Endothelial cell of hepatic sinusoid (primary cell): ENCODE data around the gene HOXD4.

Source experiments
- in situ Hi-C: cut with HindIII; loops from 2 replicates; pipeline ENCODE4 v1.10.0; 2017; ENCODE audit warnings: low sequenced_read_pairs

HOXD4 gene

GRCh38 chr2:176124947-176125771, 26.2 kb upstream of the HOXD4 start:
- in situ Hi-C loops, result loop anchor here (25.0 kb wide), 1 partner anchor 1012 kb away; no protein-coding TSS in a partner anchor

- in situ Hi-C loops, result no loop called here
These were observed 25.6 kb upstream of the HOXD4 start for GRCh38 chr2:176125772-176126054.

GRCh38 chr2:176126929-176127773, 24.2 kb upstream of the HOXD4 start:
- in situ Hi-C loops, result no loop called here

- in situ Hi-C loops, result no loop called here
These were observed 23.6 kb upstream of the HOXD4 start for GRCh38 chr2:176127774-176128072.

- in situ Hi-C loops, result no loop called here
These were observed 23.0 kb upstream of the HOXD4 start for GRCh38 chr2:176128172-176128981.

GRCh38 chr2:176128982-176129796, 22.2 kb upstream of the HOXD4 start, which contains the start of gene HOXD8:
Gene HOXD8 (plus strand): TSS chr2:176129705. CDS start chr2:176130367, 662 bp downstream.
- in situ Hi-C loops, result no loop called here

- in situ Hi-C loops, result no loop called here
These were observed 21.6 kb upstream of the HOXD4 start for GRCh38 chr2:176129813-176130146.

GRCh38 chr2:176130147-176130956, 21.0 kb upstream of the HOXD4 start:
- in situ Hi-C loops, result no loop called here

GRCh38 chr2:176130957-176131847, 20.1 kb upstream of the HOXD4 start:
- in situ Hi-C loops, result no loop called here

- in situ Hi-C loops, result no loop called here
These were observed 19.5 kb upstream of the HOXD4 start for GRCh38 chr2:176131848-176132158.

- in situ Hi-C loops, result no loop called here
These were observed 18.9 kb upstream of the HOXD4 start for GRCh38 chr2:176132205-176133171.

- in situ Hi-C loops, result no loop called here
These were observed 18.0 kb upstream of the HOXD4 start for GRCh38 chr2:176133389-176133788.

GRCh38 chr2:176134035-176134434, 17.3 kb upstream of the HOXD4 start:
- in situ Hi-C loops, result no loop called here

- in situ Hi-C loops, result loop anchor here (5.0 kb wide), 1 partner anchor 497 kb away; no protein-coding TSS in a partner anchor
These were observed 16.3 kb upstream of the HOXD4 start for GRCh38 chr2:176135035-176135440.

GRCh38 chr2:176136374-176137251, 14.7 kb upstream of the HOXD4 start:
- in situ Hi-C loops, result loop anchor here (5.0 kb wide), 1 partner anchor 496 kb away; no protein-coding TSS in a partner anchor

GRCh38 chr2:176137252-176137580, 14.1 kb upstream of the HOXD4 start:
- in situ Hi-C loops, result loop anchor here (5.0 kb wide), 1 partner anchor 495 kb away; no protein-coding TSS in a partner anchor

GRCh38 chr2:176137906-176138305, 13.4 kb upstream of the HOXD4 start:
- in situ Hi-C loops, result loop anchor here (5.0 kb wide), 1 partner anchor 494 kb away; no protein-coding TSS in a partner anchor
